Hematopoietic multipotent progenitor cell treated with erythropoietin and hydrocortisone succinate and interleukin-3 and kit ligand, for 17 days (in vitro differentiated cells): Measurements from ENCODE around the gene NUPR1.
"Not testable (repeated sequence)": the region's sequence is repeated elsewhere in the genome, so short reads cannot be mapped to it uniquely, and the experiment has no call there.

Experiments used
- DNase-seq: peaks from one replicate; pipeline ENCODE4 v3.0.0-alpha.2; 2015; ENCODE audit warnings: low spot score

The NUPR1 gene

DNA sequence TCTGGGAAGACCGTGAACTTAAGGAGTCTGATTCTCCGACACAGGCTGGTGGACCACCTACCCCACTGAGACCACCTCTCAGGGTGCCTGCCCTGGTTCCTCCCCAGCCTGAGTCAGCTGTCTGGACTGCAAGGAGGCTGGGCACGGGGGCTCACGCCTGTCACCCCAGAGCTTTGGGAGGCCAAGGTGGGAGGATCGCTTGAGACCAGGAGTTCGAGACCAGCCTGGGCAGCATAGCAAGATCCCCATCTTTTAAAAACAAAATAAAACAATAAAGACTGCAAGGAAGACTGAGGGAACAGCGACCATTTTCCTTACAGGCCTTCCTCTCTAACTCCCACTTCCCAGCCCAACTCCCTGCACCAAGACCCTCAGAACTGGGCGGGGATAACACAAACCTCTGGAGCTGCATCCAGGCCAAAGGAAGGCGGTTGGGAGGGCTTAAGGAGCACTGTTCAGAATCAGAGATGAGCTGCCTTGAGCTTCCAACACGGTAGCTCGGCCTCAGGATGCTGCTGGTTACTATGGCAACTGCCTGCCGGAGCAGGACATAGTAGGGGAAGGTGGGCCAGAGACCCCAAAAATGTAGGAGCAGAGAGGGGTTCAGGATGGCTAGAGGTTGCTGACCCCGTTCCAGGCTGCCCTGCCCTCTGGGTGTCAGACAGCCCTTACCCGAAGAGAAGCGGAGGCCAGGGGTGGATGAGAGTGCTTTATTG is 40.0 kb downstream of the NUPR1 start:
- DNase-seq, result no peak

DNA sequence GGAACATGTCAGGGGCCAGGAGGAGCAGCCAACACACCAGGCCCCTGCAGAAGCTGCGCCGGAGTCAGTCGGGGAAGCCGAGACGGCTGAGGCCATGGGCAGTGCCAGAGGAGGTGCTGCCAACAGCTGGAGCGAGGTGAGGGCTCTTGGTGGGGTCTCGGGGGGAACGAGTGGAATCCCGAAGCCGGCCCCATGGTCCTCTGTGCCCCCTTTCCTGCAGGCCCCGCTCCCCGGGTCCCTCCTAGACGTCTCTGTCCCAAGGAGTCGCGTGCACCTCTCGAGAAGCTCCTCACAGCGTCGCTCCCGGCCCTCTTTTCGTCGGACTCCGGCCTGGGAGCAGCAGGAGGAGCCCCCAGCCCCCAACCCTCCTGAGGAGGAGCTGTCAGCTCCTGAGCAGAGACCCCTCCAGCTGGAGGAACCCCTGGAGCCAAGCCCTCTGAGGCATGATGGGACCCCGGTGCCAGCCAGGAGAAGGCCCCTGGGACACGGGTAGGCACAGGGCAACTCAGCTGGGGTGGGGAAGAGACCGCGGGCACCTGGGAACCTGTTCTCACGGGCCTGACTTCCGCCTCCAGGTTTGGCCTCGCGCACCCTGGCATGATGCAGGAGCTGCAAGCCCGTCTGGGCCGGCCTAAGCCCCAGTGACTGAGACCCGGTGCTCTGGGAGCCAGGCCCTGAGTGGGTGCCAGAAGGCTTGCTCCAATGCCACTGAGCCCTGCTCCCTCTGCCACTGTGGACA is 40.7 kb downstream of the NUPR1 start:
- no peak for DNase-seq

GRCh38 chr16:28497386-28497785 is 41.4 kb downstream of the NUPR1 start:
- DNase-seq, result no peak

DNA sequence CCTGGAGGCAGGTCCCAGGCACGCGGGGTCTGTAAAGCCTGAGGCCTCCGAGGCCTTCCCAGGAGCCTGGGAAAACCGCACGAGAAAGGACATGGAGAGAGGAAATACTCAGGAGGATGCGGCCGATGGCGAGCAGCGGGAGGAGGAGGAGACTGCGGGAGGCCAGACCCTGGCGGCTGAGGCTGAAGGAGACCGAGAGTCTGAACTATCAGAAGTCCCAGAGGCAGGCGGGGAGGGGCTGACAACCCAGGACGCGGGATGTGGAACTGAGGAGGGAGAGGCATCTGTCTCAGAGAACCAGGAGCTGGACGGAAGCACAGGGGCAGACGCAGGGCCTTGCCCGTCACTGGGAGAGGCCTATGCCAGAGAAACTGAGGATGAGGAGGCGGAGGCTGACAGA is 41.9 kb downstream of the NUPR1 start:
- DNase-seq, result no peak

- DNase-seq, result no peak
Measured at GRCh38 chr16:28495795-28496749, 42.7 kb downstream of the NUPR1 start.

- DNase-seq, result no peak
Measured at GRCh38 chr16:28495098-28495793, 43.5 kb downstream of the NUPR1 start.

GRCh38 chr16:28494121-28494851 is 44.5 kb downstream of the NUPR1 start, which contains the start of gene APOBR:
Gene APOBR, plus strand, starts transcription at chr16:28494643. Its CDS starts 39 bp downstream, at chr16:28494682.
- DNase-seq, result no peak

DNA sequence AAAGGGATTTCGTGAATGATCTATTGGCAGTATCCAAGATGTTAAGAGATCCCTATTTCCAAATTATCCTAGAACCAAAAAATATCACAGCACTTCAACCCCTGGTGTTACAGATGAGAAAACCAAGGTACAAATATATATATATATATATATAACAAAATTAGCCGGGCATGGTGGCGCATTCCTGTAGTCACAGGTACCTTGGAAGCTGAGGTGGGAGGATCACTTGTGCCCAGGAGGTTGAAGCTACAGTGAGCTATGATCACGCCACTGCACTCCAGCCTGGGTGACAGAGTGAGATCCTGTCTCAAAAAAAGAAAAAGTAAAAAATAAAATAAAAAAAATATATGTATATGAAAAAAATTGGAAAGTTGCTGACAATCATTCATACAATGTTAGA is 46.3 kb downstream of the NUPR1 start:
- DNase-seq, result no peak

DNA sequence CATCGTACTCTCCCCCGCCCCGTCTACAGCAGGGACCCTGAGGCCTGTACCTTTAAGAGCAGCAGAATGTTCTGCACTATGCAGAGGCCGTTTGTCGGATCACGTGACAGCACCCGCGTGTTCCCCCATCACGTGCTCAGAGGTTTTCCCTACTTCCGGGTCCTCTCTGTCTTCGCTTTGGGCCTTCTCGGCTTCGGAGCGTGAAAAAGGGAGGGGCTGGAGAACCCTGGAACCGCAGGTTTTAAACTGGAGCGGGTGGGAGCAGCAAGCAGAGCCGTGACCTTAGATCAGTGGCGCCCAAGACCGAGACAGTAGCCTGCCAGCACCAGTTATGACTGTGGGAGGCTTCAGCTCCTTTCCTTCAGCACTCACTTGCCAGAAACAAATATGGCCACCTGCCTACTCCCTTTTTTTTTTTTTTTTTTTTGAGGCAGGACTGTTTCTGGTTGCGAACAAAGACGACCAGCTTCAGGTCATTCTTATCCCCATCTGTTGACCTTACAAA is 46.8 kb downstream of the NUPR1 start, which contains the start of gene CLN3:
TSS of gene CLN3 (minus strand) at position 105 of the 505 bp plus-strand sequence. CDS start 315 bp downstream, outside the sequence.
- DNase-seq, result peak; percentile 96

GRCh38 chr16:28491230-28491969 is 47.4 kb downstream of the NUPR1 start:
- peak; percentile 59 for DNase-seq

- DNase-seq, result no peak
Measured at GRCh38 chr16:28486266-28486665, 52.5 kb downstream of the NUPR1 start.

GRCh38 chr16:28483361-28483760 is 55.4 kb downstream of the NUPR1 start:
- DNase-seq, result not testable (repeated sequence)
